ENCODE measurements around the gene PPP1R1C. TPM values are rescaled to one million over a fixed set of nuclear protein-coding genes. Genes with fewer than 3 reads are reported as not detected.
"Not testable (repeated sequence)": the region's sequence is repeated elsewhere in the genome, so short reads cannot be mapped to it uniquely, and the experiment has no call there.

The PPP1R1C gene
- total RNA-seq, 2 donors from 2014 or later: not detected

GRCh38 chr2:181992776-181993175, 7.1 kb downstream of the PPP1R1C start:
- ATAC-seq: peak in 1 of 2 donors; percentile 13
- H3K36me3 Mint-ChIP-seq: no peaks in the 10 kb centered on the region

DNA sequence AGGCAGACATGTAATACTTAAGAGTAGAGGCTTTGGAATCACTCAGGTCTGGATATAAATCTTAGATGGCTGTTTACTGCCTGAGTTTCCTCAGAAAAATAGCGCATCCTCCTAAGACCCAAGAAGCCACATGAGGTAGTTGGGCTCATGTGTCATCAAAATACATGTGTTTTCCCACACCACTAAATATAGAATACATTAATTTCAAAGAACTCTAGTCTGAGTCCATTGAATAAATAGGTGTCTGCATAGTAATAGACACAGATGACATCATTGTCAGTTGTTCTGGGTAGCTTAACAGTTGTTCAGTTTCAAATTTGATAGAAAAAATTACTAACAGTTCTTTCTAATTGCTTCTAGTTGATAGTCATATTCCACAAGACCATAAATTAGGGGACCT, 9.6 kb downstream of the PPP1R1C start:
- H3K36me3 Mint-ChIP-seq: no peaks in the 10 kb centered on the region
- ATAC-seq: no peak
- H3K27ac Mint-ChIP-seq: no peak overlapping the region
- DNase-seq (ENCODE audit: low spot score in 2 of 2): no peak
- H3K9me3 Mint-ChIP-seq: no peaks in the 10 kb centered on the region

More at GRCh38 chr2:181992776-181993175, 7.1 kb downstream of the PPP1R1C start:
- Mint-ChIP-seq H3K9me3 (no peaks in the 10 kb centered on the region), H3K27ac (no peak overlapping the region)
- DNase-seq (ENCODE audit: low spot score in 2 of 2): no peak

DNA sequence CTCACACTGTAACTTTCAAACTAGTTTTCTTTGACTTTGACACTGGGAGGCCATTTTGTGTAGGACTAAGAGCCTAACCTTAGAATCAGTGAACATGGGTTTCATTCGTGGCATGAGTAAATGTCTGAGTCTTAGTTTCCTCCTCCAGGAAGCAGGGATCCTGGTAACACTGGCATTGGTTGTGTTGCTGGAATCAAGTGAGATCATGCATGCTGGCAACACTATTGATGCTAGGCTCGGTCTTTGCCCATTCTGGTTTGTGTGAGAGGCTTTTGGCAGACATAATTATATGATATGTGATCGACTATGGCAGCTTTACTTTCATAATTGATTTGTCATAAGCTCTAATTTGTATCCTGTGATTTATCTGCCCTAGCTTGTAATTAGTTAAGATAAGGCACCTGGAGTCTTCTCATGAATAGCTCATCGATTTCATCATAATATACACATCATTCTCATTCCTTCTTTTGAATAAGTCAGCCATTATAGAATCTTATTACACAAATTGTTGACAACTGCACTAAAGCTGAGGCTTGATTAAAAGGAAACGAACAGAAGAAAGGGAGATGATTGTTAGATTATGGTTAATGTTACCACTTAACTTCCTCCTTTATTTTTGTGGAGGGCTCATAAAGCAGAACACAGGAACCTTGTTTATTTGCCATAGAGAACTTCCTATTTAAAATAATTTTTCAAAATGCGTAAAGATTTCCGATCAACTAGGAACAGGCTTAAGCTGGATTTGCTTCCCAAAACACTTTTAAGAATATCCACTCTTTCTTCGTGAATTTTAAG, 12.6 kb downstream of the PPP1R1C start:
- DNase-seq (ENCODE audit: low spot score in 2 of 2): no peak
- no peak for ATAC-seq
- Mint-ChIP-seq H3K27ac (no peak overlapping the region), H3K9me3 (no peaks in the 10 kb centered on the region), H3K36me3 (no peaks in the 10 kb centered on the region)

- DNase-seq (ENCODE audit: low spot score in 2 of 2): no peak
- ATAC-seq: no peak
- Mint-ChIP-seq H3K27ac (no peak overlapping the region), H3K36me3 (no peaks in the 10 kb centered on the region), H3K9me3 (no peaks in the 10 kb centered on the region)
These were observed 13.4 kb downstream of the PPP1R1C start for GRCh38 chr2:181998891-181999654.

DNA sequence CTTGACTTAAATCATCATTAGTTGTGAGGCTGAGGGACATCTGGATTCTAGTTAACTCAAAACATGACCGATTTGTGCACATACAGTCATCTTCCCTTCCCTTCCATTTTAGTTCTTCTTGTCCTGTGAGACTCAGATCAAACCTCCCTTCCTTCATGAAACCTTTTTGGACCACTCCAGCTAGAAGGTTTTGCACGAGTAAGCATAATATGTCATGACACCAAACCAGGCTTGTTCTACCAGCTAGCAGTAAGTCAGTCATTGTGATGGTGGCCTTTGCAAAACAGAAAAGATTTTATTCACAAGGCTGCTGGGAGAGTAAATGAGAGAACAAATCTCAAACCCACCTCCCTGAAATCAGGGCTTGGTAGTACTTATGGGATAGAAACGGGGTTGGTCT, 14.3 kb downstream of the PPP1R1C start:
- no peaks in the 10 kb centered on the region for H3K9me3 Mint-ChIP-seq
- H3K36me3 Mint-ChIP-seq: no peaks in the 10 kb centered on the region
- ATAC-seq (no peak), DNase-seq (ENCODE audit: low spot score in 2 of 2) (no peak)
- no peak overlapping the region for H3K27ac Mint-ChIP-seq

DNA sequence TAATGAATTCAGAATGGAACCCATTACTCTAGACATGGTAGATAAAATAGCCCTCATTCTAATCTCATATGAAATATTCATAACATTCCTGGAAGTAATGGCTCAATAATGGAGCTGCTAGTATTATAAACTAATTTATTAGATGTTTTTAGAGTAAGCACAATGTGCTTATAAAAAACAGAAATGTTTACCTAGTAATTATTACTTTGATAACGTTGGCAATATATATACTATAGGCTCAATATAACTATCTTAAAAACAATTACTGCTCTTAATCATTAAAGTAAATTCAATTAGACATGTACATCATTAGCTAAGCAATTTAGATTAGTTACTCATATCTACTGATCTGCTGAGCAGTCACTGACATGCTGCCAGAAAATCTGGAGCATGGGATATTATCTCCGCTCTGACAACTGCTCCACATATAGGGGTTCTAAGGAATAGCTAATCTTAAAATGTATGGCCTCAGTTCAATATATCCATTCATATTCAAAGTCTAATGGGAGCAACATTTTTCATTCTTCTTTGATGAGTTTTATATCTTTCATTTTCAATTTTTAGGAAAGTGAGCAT, 19.4 kb downstream of the PPP1R1C start:
- Mint-ChIP-seq H3K27ac (no peak overlapping the region), H3K9me3 (no peaks in the 10 kb centered on the region), H3K36me3 (no peaks in the 10 kb centered on the region)
- ATAC-seq (no peak), DNase-seq (ENCODE audit: low spot score in 2 of 2) (no peak)

- no peak for DNase-seq (ENCODE audit: low spot score in 2 of 2)
- Mint-ChIP-seq H3K9me3 (peaks cover 4% of the 10 kb centered on the region in 2 donors), H3K36me3 (peaks cover 0 to 3% of the 10 kb centered on the region in 2 donors), H3K27ac (no peak overlapping the region)
- no peak for ATAC-seq
These were observed 21.1 kb downstream of the PPP1R1C start for GRCh38 chr2:182006595-182007341.

GRCh38 chr2:182014284-182014683, 28.6 kb downstream of the PPP1R1C start:
- H3K9me3 Mint-ChIP-seq: peaks cover 24 to 27% of the 10 kb centered on the region in 2 donors
- H3K27ac Mint-ChIP-seq: no peak overlapping the region
- peaks cover 6 to 18% of the 10 kb centered on the region in 2 donors for H3K36me3 Mint-ChIP-seq
- ATAC-seq: no peak
- no peak for DNase-seq (ENCODE audit: low spot score in 2 of 2)

DNA sequence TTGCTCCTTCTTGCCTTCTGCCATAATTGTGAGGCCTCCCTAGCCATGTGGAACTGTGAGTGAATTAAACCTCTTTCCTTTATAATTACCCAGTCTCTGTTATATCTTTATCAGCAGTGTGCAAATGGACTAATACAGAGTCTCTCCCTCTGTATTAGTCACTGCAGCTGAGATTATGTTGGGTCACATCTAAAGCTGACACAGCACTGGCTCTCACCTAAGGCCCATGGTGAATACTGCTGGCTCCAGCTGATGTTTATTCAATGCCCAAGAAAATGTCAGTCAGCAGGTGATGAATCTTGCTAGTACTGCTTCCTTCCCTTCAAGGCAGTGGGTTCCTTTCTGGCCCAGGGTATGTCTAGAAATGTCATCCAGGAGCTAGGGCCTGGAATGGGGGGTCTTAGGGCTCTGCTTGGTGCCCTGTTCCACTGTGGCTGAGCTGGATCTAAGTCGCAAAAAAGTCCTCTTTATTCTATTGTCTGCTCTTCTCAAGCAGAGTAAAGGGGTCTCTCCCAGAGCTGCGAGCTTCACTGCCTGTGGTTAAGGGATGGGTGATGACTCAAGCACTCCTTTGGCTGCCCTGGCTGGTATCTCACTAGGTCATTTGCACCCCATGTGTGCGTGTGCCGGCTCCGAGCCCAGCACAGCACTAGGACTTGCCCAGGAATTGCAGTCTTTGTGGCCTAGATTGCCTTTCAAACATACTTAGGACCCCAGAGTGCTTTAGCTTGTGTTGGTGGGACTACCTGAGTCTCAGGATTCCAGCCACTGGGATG, 29.9 kb downstream of the PPP1R1C start:
- no peak overlapping the region for H3K27ac Mint-ChIP-seq
- peaks cover 6 to 18% of the 10 kb centered on the region in 2 donors for H3K36me3 Mint-ChIP-seq
- peaks cover 24 to 27% of the 10 kb centered on the region in 2 donors for H3K9me3 Mint-ChIP-seq
- ATAC-seq: no peak
- no peak for DNase-seq (ENCODE audit: low spot score in 2 of 2)

DNA sequence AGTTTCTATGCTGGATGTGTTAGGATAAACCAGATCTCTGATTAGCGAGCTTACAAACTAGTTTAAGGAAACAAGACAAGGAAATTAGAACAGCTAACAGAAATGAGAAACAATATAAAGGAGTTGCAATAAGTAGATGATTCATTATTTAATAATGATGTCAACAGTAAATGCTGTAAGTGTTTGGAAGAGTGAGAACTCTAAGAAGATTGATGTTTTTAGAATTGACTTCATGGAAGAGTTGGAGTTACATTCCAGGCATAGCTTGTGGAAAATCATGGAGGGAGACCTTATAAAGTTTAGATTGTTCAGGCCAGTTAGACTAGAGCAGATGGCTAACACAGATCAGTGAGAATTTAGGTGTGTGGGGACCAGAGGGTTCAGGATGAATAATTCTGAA, 32.6 kb downstream of the PPP1R1C start:
- Mint-ChIP-seq H3K36me3 (peaks cover 6 to 20% of the 10 kb centered on the region in 2 donors), H3K9me3 (peaks cover 17 to 20% of the 10 kb centered on the region in 2 donors), H3K27ac (no peak overlapping the region)
- DNase-seq (ENCODE audit: low spot score in 2 of 2) (no peak), ATAC-seq (no peak)

GRCh38 chr2:182019731-182020130, 34.1 kb downstream of the PPP1R1C start:
- DNase-seq (ENCODE audit: low spot score in 2 of 2) (no peak), ATAC-seq (no peak)
- peaks cover 12 to 15% of the 10 kb centered on the region in 2 donors for H3K9me3 Mint-ChIP-seq
- no peak overlapping the region for H3K27ac Mint-ChIP-seq
- peaks cover 5 to 13% of the 10 kb centered on the region in 2 donors for H3K36me3 Mint-ChIP-seq

DNA sequence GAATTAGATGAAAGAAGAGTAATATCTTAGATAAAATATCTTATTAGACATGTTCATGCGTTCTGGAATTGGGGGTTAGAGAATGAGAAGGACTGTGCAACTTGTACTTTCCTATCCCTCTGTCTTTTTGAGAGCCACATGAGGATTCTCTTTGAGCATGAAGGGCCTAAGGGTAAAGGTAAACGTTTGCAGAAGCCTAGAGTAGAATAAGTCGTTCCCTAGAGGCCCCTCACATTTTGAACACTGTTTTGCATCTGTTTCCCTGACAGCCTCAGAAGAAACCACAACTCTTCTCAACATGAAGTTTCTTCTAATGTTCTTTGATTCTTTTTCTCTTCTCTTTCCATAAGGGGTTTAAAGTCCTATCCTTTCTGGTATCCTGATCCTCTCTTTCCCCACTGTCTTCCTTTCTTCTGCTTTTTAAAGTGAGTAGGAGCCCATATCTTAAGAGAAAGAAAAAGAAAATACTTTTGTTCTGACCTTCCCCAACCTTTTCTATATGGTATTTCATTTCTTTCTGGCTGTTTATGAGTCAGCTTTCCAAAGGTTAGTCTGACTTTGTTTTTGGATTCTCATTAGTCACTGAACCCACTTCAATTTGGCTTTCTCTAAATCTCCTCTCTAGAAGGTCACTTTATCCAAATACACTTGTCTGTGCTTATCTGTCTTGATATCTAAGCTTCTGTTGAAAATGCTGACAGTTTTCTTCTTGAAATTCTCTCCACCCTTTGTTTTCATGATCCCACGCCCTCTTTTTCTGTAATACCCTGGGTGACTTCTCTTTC, 34.8 kb downstream of the PPP1R1C start:
- no peak for ATAC-seq
- DNase-seq (ENCODE audit: low spot score in 2 of 2): no peak
- Mint-ChIP-seq H3K36me3 (peaks cover 0 to 6% of the 10 kb centered on the region in 2 donors), H3K9me3 (peaks cover 5 to 8% of the 10 kb centered on the region in 2 donors), H3K27ac (peak overlapping the region in 1 of 2 donors; percentile 16)

- ATAC-seq: no peak
- no peak overlapping the region for H3K27ac Mint-ChIP-seq
- peaks cover 5 to 8% of the 10 kb centered on the region in 2 donors for H3K9me3 Mint-ChIP-seq
- H3K36me3 Mint-ChIP-seq: peaks cover 0 to 6% of the 10 kb centered on the region in 2 donors
- no peak for DNase-seq (ENCODE audit: low spot score in 2 of 2)
These were observed 37.6 kb downstream of the PPP1R1C start for GRCh38 chr2:182023235-182023634.

DNA sequence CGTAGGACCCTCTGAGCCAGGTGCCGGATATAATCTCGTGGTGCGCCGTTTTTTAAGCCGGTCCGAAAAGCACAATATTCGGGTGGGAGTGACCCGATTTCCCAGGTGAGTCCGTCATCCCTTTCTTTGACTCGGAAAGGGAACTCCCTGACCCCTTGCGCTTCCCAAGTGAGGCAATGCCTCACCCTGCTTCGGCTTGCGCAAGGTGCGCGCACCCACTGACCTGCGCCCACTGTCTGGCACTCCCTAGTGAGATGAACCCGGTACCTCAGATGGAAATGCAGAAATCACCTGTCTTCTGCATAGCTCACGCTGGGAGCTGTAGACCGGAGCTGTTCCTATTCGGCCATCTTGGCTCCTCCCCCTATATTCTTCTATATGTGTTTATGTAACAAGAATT, 45.2 kb downstream of the PPP1R1C start:
- H3K9me3 Mint-ChIP-seq; ATAC-seq; DNase-seq (ENCODE audit: low spot score in 2 of 2); H3K36me3 Mint-ChIP-seq; H3K27ac Mint-ChIP-seq: not testable (repeated sequence)

GRCh38 chr2:182031956-182032355, 46.3 kb downstream of the PPP1R1C start:
- H3K27ac Mint-ChIP-seq: no peak overlapping the region
- H3K9me3 Mint-ChIP-seq: no peaks in the 10 kb centered on the region
- DNase-seq (ENCODE audit: low spot score in 2 of 2) (no peak), ATAC-seq (no peak)
- no peaks in the 10 kb centered on the region for H3K36me3 Mint-ChIP-seq

Measured in activated naive CD4-positive, alpha-beta T cell treated with anti-CD3 and anti-CD28 coated beads, Interleukin-2, amount 50 U/mL, for 72 hours (primary cell).